IMR-90 (cell line): ENCODE results near the gene DEGS2. TPM values are rescaled to one million over a fixed set of nuclear protein-coding genes. Genes with fewer than 3 reads are reported as not detected.

Source experiments
- ATAC-seq: fragments of 200-7000 bp; cut with Tn5 transposase; 2 replicates; pipeline ENCODE4 v1.9.1; 2020; ENCODE audit warnings: low read depth, mild to moderate bottlenecking, moderate library complexity
- BruUV-seq: library from RNA; stranded (reverse); fragments of 400-500 nt; replicated peaks from 2 replicates; lab custom pipeline; 2021; lab: Mats Ljungman, UMichigan
- CTCF ChIA-PET: fragments of 300-600 bp; formaldehyde crosslinking; extraction: SDS; loops from one replicate; lab custom pipeline; 2021; ENCODE audit warnings: antibody characterized with exemption; lab: Yijun Ruan, JAX
- POLR2A ChIA-PET: fragments of 300-600 bp; sonication (Branson Sonifier 250); formaldehyde crosslinking; loops from one replicate; lab custom pipeline; 2022; ENCODE audit warnings: antibody characterized with exemption; ENCODE audit not compliant: unreplicated experiment; lab: Charles Lee
- DNase-seq: peaks from one replicate; pipeline ENCODE4 v3.0.0; 2013
- H2AFZ ChIP-seq: replicated peaks from 2 replicates; pipeline ENCODE3; 2013; ENCODE audit warnings: low read length, mild to moderate bottlenecking; ENCODE audit not compliant: poor library complexity
- H2AK5ac ChIP-seq: 2 replicates; pipeline ENCODE4 v1.6.1; 2013; ENCODE audit warnings: low read depth, low read length, inconsistent platforms
- H2AK9ac ChIP-seq: replicated peaks from 2 replicates; pipeline ENCODE3; 2013; ENCODE audit warnings: mild to moderate bottlenecking, low read depth, low read length, moderate library complexity; ENCODE audit not compliant: poor library complexity
- H2BK120ac ChIP-seq: 2 replicates; pipeline ENCODE4 v1.6.1; 2013; ENCODE audit warnings: low read depth, low read length, inconsistent platforms
- H2BK15ac ChIP-seq: 3 replicates; pipeline ENCODE4 v1.6.1; 2013; ENCODE audit warnings: low read depth, low read length, inconsistent platforms
- H2BK20ac ChIP-seq: 2 replicates; pipeline ENCODE4 v1.6.1; 2013; ENCODE audit warnings: low read depth, mild to moderate bottlenecking, inconsistent platforms, low read length, moderate library complexity
- H2BK5ac ChIP-seq: 2 replicates; pipeline ENCODE4 v1.6.1; 2013; ENCODE audit warnings: mild to moderate bottlenecking, low read depth, low read length, inconsistent platforms; ENCODE audit not compliant: poor library complexity, severe bottlenecking
- H3K14ac ChIP-seq: replicated peaks from 2 replicates; pipeline ENCODE4 v1.6.1; 2013; ENCODE audit warnings: low read depth, low read length, inconsistent platforms
- H3K18ac ChIP-seq: 2 replicates; pipeline ENCODE4 v1.6.1; 2013; ENCODE audit warnings: low read depth, low read length, control low read depth
- H3K23ac ChIP-seq: 2 replicates; pipeline ENCODE4 v1.6.1; 2013; ENCODE audit warnings: low read depth, low read length, inconsistent platforms
- H3K27ac ChIP-seq: 2 replicates; pipeline ENCODE4 v1.5.1; 2013; ENCODE audit warnings: mild to moderate bottlenecking, control low read depth, low read length; ENCODE audit not compliant: insufficient read depth
- H3K27me3 ChIP-seq: 2 replicates; pipeline ENCODE4 v1.6.1; 2013; ENCODE audit warnings: low read length; ENCODE audit not compliant: control insufficient read depth, insufficient read depth
- H3K36me3 ChIP-seq: 2 replicates; pipeline ENCODE4 v1.6.1; 2013; ENCODE audit warnings: low read length, mixed read lengths; ENCODE audit not compliant: control insufficient read depth, insufficient read depth
- H3K4ac ChIP-seq: 2 replicates; pipeline ENCODE4 v1.6.1; 2013; ENCODE audit warnings: low read depth, low read length, inconsistent platforms
- H3K4me1 ChIP-seq: 2 replicates; pipeline ENCODE4 v1.6.1; 2013; ENCODE audit warnings: low read length, mixed read lengths; ENCODE audit not compliant: control insufficient read depth, insufficient read depth
- H3K4me2 ChIP-seq: 2 replicates; pipeline ENCODE4 v1.6.1; 2013; ENCODE audit warnings: low read depth, mild to moderate bottlenecking, control low read depth, low read length, moderate library complexity
- H3K4me3 ChIP-seq: 2 replicates; pipeline ENCODE4 v1.5.1; 2013; ENCODE audit warnings: low read depth, mild to moderate bottlenecking, control low read depth, low read length, moderate library complexity; ENCODE audit not compliant: insufficient read depth
- H3K56ac ChIP-seq: 2 replicates; pipeline ENCODE4 v1.6.1; 2013; ENCODE audit warnings: low read length, inconsistent platforms; ENCODE audit not compliant: insufficient read depth; ENCODE audit errors: extremely low read depth
- H3K79me1 ChIP-seq, 2 experiments: 2 replicates each; pipeline ENCODE4 v1.6.1; 2013; ENCODE audit warnings: low read length in 2 of 2, inconsistent platforms in 1 of 2, low read depth in 1 of 2
- H3K9ac ChIP-seq: 2 replicates; pipeline ENCODE4 v1.6.1; 2013; ENCODE audit warnings: low read depth, low read length, control low read depth
- H3K9me1 ChIP-seq: 2 replicates; pipeline ENCODE4 v1.6.1; 2013; ENCODE audit warnings: low read length, inconsistent platforms; ENCODE audit not compliant: insufficient read depth
- H3K9me3 ChIP-seq: 2 replicates; pipeline ENCODE4 v1.6.1; 2013; ENCODE audit warnings: low read length; ENCODE audit not compliant: control insufficient read depth, insufficient read depth
- H4K20me1 ChIP-seq: 2 replicates; pipeline ENCODE4 v1.6.1; 2013; ENCODE audit warnings: low read length, inconsistent platforms; ENCODE audit not compliant: insufficient read depth
- H4K5ac ChIP-seq: 2 replicates; pipeline ENCODE4 v1.6.1; 2013; ENCODE audit warnings: mild to moderate bottlenecking, low read depth, low read length, control low read depth
- H4K8ac ChIP-seq, 2 experiments: 2 replicates each; pipeline ENCODE4 v1.6.1; 2013; ENCODE audit warnings: low read depth in 2 of 2, low read length in 2 of 2, control low read depth in 1 of 2, inconsistent platforms in 1 of 2
- H4K91ac ChIP-seq: 2 replicates; pipeline ENCODE4 v1.6.1; 2013; ENCODE audit warnings: low read depth, low read length, inconsistent platforms; ENCODE audit not compliant: insufficient read depth
- BHLHE40 ChIP-seq: fragments of 150-350 bp; IDR thresholded peaks from 2 replicates; pipeline ENCODE4 v1.6.1; 2016; ENCODE audit warnings: mild to moderate bottlenecking, low read depth, low read length
- CHD1 ChIP-seq: IDR thresholded peaks from 2 replicates; pipeline ENCODE4 v1.6.1; 2012; ENCODE audit warnings: low read depth, low read length, improper control_type of control experiment
- MAFK ChIP-seq: IDR thresholded peaks from 2 replicates; pipeline ENCODE4 v1.6.1; 2012; ENCODE audit warnings: low read depth, low read length, improper control_type of control experiment
- MAZ ChIP-seq: IDR thresholded peaks from 2 replicates; pipeline ENCODE4 v1.6.1; 2012; ENCODE audit warnings: low read depth, mild to moderate bottlenecking, low read length, improper control_type of control experiment, moderate library complexity, borderline replicate concordance
- MXI1 ChIP-seq: IDR thresholded peaks from 2 replicates; pipeline ENCODE4 v1.6.1; 2012; ENCODE audit warnings: low read depth, mild to moderate bottlenecking, low read length, moderate library complexity, borderline replicate concordance
- NFE2L2 ChIP-seq: fragments of 150-350 bp; IDR thresholded peaks from 2 replicates; pipeline ENCODE4 v1.6.1; 2016; ENCODE audit warnings: low read depth, mild to moderate bottlenecking, low read length
- RCOR1 ChIP-seq: IDR thresholded peaks from 2 replicates; pipeline ENCODE4 v1.6.1; 2012; ENCODE audit warnings: mild to moderate bottlenecking, low read length, improper control_type of control experiment; ENCODE audit not compliant: insufficient replicate concordance
- SMC3 ChIP-seq: fragments of 150-350 bp; IDR thresholded peaks from 2 replicates; pipeline ENCODE4 v1.6.1; 2016; ENCODE audit warnings: low read depth, mild to moderate bottlenecking, antibody characterized with exemption, low read length, moderate library complexity
- whole genome bisulfite sequencing, 2 experiments: methylation state at CpG; one replicate each; pipeline versions ENCODE4 v1.1.5 to v1.1.7; 2013; ENCODE audit warnings: missing lambda C conversion rate in 2 of 2; ENCODE audit not compliant: insufficient read length in 1 of 2; ENCODE audit errors: extremely low coverage in 2 of 2; 5-methylcytosine and 5-hydroxymethylcytosine counted together
- dilution Hi-C: fragments of 300-500 bp; cut with HindIII; formaldehyde crosslinking; loops from one replicate; pipeline ENCODE4 v1.14.3; 2018; ENCODE audit warnings: low sequenced_read_pairs; ENCODE audit not compliant: unreplicated experiment
- in situ Hi-C: fragments of 300-500 bp; cut with MboI; formaldehyde crosslinking; loops from 3 replicates; pipeline ENCODE4 v1.14.3; 2019; ENCODE audit warnings: low sequenced_read_pairs, inconsistent platforms, mixed read lengths
- intact Hi-C: fragments of 100-400 bp; cut with micrococcal nuclease; formaldehyde crosslinking; loops from 2 replicates; pipeline ENCODE4 v1.10.0; 2022
- polyA plus RNA-seq, 3 experiments: library from polyadenylated mRNA; depleted of rRNA; stranded (reverse); fragments of >200 nt; gene quantifications; 2 replicates each; pipeline ENCODE4 v1.2.3, GENCODE V29; 2012; ENCODE audit warnings: low replicate concordance in 1 of 3
- total RNA-seq: library from RNA; depleted of rRNA; stranded (reverse); fragments of >200 nt; gene quantifications from 2 replicates; pipeline ENCODE4 v1.2.3, GENCODE V29; 2012
- TF ChIP-seq, protein P1 (sequence below): fragments of 150-350 bp; IDR thresholded peaks from 2 replicates; pipeline ENCODE4 v1.6.1; 2017; ENCODE audit warnings: mild to moderate bottlenecking, antibody characterized with exemption, low read length, low read depth
- TF ChIP-seq, protein P2 (sequence below): fragments of 150-350 bp; IDR thresholded peaks from 2 replicates; pipeline ENCODE4 v1.6.1; 2016; ENCODE audit warnings: low read depth, mild to moderate bottlenecking, low read length, moderate library complexity, borderline replicate concordance

Gene DEGS2
- total and polyA plus RNA-seq, 2 of the 4 experiments (the other 2 are of a cell fraction): not detected

DNA sequence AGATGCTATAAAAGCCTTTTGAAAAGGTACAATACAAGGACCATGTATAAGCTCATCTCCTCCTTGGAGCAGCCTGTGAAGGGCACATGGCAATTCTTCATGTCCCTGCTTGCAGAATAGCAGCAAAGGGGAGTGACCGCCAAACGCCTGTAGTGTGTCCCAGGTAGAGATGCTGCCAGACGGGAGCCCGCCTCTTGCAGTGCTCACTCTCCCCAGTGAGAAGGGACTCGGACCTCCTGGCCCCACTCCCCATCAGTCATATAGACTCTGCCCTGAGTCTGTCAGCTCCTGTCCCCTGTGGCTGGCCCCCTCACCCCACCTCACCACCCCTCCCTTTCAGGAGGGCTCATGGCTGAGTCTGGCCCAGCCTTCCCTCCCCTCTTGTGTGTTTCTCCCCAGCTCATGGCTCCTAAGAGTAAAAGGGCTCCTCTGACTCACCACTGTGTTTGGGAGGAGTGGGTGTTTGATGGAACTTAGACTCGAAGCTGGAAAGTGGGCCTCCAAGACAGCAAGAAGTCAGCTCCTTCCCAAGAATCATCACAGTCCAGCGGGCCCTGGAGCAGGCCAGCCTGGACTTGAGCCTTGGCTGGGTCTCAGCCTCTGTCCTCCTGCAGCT lies 40.9 kb downstream of the DEGS2 start:
- dilution Hi-C loops (no loop called here), in situ Hi-C loops (no loop called here), intact Hi-C loops (no loop called here)
- Histone ChIP-seq H3K4me3 (no peak overlapping the region), H2AFZ (no peak overlapping the region), H2BK15ac (no peak overlapping the region), H3K18ac (no peak overlapping the region), H3K9ac (no peak overlapping the region), H2BK120ac (no peak overlapping the region), H3K23ac (no peak overlapping the region), H4K20me1 (no peaks in the 10 kb centered on the region), H4K8ac (no peak overlapping the region), H3K9me3 (no peaks in the 10 kb centered on the region), H2BK20ac (no peak overlapping the region), H2BK5ac (no peak overlapping the region), H3K4ac (no peak overlapping the region), H3K9me1 (peaks cover 9% of the 10 kb centered on the region; the same call in 1 of the 2 replicates), H3K56ac (no peak overlapping the region), H2AK9ac (no peak overlapping the region), H3K36me3 (peaks cover under 1% of the 10 kb centered on the region; the same call in 1 of the 2 replicates), H3K4me2 (no peak overlapping the region), H3K27ac (no peak overlapping the region), H4K91ac (no peak overlapping the region), H4K5ac (no peak overlapping the region), H3K4me1 (0 out of 2 replicates have a peak, but pooled peaks cover 2% of the 10 kb centered on the region), H3K27me3 (no peaks in the 10 kb centered on the region), H3K14ac (no peak overlapping the region), H2AK5ac (no peak overlapping the region), H3K79me1 (no peaks in the 10 kb centered on the region)
- DNase-seq (peak; percentile 33), ATAC-seq (peak; percentile 64)
- BruUV-seq: no TSS peak
- ChIA-PET POLR2A (no interaction called here), CTCF (no interaction called here)
- no peak for TF ChIP-seq MXI1
- TF ChIP-seq, protein P1, sequence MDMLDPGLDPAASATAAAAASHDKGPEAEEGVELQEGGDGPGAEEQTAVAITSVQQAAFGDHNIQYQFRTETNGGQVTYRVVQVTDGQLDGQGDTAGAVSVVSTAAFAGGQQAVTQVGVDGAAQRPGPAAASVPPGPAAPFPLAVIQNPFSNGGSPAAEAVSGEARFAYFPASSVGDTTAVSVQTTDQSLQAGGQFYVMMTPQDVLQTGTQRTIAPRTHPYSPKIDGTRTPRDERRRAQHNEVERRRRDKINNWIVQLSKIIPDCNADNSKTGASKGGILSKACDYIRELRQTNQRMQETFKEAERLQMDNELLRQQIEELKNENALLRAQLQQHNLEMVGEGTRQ: no peak
- TF ChIP-seq NFE2L2: no peak
- TF ChIP-seq CHD1: no peak
- no peak for TF ChIP-seq RCOR1
- TF ChIP-seq, protein P2, sequence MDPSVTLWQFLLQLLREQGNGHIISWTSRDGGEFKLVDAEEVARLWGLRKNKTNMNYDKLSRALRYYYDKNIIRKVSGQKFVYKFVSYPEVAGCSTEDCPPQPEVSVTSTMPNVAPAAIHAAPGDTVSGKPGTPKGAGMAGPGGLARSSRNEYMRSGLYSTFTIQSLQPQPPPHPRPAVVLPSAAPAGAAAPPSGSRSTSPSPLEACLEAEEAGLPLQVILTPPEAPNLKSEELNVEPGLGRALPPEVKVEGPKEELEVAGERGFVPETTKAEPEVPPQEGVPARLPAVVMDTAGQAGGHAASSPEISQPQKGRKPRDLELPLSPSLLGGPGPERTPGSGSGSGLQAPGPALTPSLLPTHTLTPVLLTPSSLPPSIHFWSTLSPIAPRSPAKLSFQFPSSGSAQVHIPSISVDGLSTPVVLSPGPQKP: no peak
- no peak for TF ChIP-seq MAFK
- no peak for TF ChIP-seq BHLHE40
- no peak for TF ChIP-seq MAZ
- no peak for TF ChIP-seq SMC3
- WGBS, 2 experiments: no CpG with 5 or more reads among the region's 7 CpGs
